Uterus (tissue), 4 donors: ENCODE results near the gene GPX4. TPM values are rescaled to one million over a fixed set of nuclear protein-coding genes. Genes with fewer than 3 reads are reported as not detected.

Experiments used
- DNase-seq, 2 donors: peaks; one replicate each; pipeline ENCODE4 v3.0.0-alpha.2; 2019 to 2020
- H3K27ac ChIP-seq, 2 donors: fragments of 200-600 bp; sonication (generic); 1 replicate in 1 of 2; 2 replicates in 1 of 2; pipeline ENCODE4 v1.5.1; 2016 to 2018
- H3K27me3 ChIP-seq, 2 donors: fragments of 200-600 bp; sonication (generic); one replicate each; pipeline ENCODE4 v1.5.1; 2018 to 2019; ENCODE audit warnings: control low read depth in 1 of 2
- H3K36me3 ChIP-seq, 2 donors: fragments of 200-600 bp; sonication (generic); one replicate each; pipeline ENCODE4 v1.5.1; 2019; ENCODE audit warnings: control low read depth in 1 of 2
- H3K4me1 ChIP-seq, 2 donors: fragments of 200-600 bp; sonication (generic); one replicate each; pipeline ENCODE4 v1.5.1; 2018 to 2019; ENCODE audit warnings: control low read depth in 1 of 2
- H3K4me3 ChIP-seq, 2 donors: fragments of 200-600 bp; sonication (generic); 1 replicate in 1 of 2; 2 replicates in 1 of 2; pipeline ENCODE4 v1.5.1; 2018 to 2019; ENCODE audit warnings: mild to moderate bottlenecking in 1 of 2
- H3K9me3 ChIP-seq, 2 donors: fragments of 200-600 bp; sonication (generic); one replicate each; pipeline ENCODE4 v1.5.1; 2019; ENCODE audit warnings: control low read depth in 1 of 2
- CTCF ChIP-seq, 4 experiments: fragments of 200-600 bp in 2 of 4; fragments of 450-650 bp in 2 of 4; sonication (generic) in 2 of 4; IDR thresholded peaks; one replicate each; pipeline ENCODE4 v1.5.1; 2016 to 2019; ENCODE audit warnings: antibody characterized with exemption in 4 of 4, mild to moderate bottlenecking in 2 of 4, moderate library complexity in 1 of 4
- POLR2A ChIP-seq, 2 donors: fragments of 450-650 bp; IDR thresholded peaks; one replicate each; pipeline ENCODE4 v1.6.1; 2016; ENCODE audit warnings: antibody characterized with exemption in 2 of 2, mild to moderate bottlenecking in 1 of 2, moderate library complexity in 1 of 2
- intact Hi-C: fragments of 100-400 bp; cut with DNase I; formaldehyde crosslinking; loops from one replicate; pipeline ENCODE4 v1.15.1; 2023; ENCODE audit warnings: low total_unique reads
- total RNA-seq, 4 donors: library from RNA; depleted of rRNA in 3 of 4; stranded (reverse); fragments of >200 nt in 3 of 4; gene quantifications; one replicate each; pipeline versions ENCODE4 v1.1.0 to v1.2.4, GENCODE V29; 2014 to 2023
- donor health status: DM: yes; HTN: yes; CAD: no.

GPX4 gene
- total RNA-seq, 4 donors from 2014 or later, result 68.2 to 357 (median 163) TPM

- Histone ChIP-seq H3K36me3 (no peaks in the 10 kb centered on the region), H3K27me3 (no peaks in the 10 kb centered on the region), H3K9me3 (no peaks in the 10 kb centered on the region), H3K27ac (peak overlapping the region in 1 of 2 donors; percentile 1), H3K4me3 (no peak overlapping the region), H3K4me1 (no peaks in the 10 kb centered on the region)
- peak in 1 of 2 donors; percentile 15 for DNase-seq
- intact Hi-C loops, result no loop called here
- no peak for TF ChIP-seq POLR2A (IDR thresholded peaks at IDR 0.05)
- TF ChIP-seq CTCF (IDR thresholded peaks at IDR 0.05), result no peak
These were observed 18.5 kb downstream of the GPX4 start for GRCh38 chr19:1122021-1122971.

DNA sequence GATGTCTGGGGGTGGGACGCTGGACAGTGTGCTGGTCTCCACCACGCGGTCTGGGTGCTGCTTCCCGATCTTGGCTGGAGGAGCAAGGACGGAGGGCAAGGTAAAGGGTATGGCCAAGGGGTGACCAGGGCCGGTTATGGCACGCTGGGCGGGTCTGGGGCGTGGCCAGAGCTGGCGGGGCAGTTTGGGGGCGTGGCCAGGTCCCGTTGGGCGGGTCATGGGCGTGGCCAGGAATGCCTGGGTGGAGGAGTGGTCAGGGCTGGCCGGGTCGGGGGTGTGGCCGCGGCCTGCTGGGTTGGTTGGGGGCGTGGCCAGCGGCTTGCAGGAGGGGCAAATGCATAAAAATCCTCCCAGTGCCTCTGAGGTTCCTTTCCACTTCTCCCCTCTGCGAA lies 19.2 kb downstream of the GPX4 start:
- H3K4me3 ChIP-seq, result no peak overlapping the region
- no peaks in the 10 kb centered on the region for H3K27me3 ChIP-seq
- no peaks in the 10 kb centered on the region for H3K36me3 ChIP-seq
- intact Hi-C loops, result no loop called here
- no peaks in the 10 kb centered on the region for H3K9me3 ChIP-seq
- DNase-seq, result peak; percentile 48 to 70
- H3K4me1 ChIP-seq, result no peaks in the 10 kb centered on the region
- peak overlapping the region in 1 of 2 donors; percentile 1 for H3K27ac ChIP-seq
- no peak for TF ChIP-seq CTCF (IDR thresholded peaks at IDR 0.05)
- no peak for TF ChIP-seq POLR2A (IDR thresholded peaks at IDR 0.05)

DNA sequence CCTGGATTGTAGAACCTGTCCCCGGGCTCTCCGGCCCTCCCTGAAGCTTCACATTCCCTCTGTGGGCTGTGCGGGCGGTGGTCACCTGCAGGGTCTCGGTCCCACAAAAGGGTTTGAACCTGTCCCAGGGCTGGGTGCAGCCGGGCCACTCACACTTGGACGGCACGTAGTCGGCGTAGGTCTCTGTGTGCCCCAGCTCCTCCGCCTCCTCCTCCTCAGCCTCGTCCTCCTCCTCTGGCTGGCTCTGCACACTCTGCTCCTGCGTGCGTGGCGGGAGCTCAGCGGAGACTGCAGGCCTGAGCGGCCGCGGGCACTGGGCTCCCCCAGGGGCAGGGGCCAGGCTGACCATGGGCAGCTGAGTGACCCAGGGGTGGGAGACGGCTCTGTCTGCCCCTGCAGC lies 19.6 kb downstream of the GPX4 start:
- Histone ChIP-seq H3K4me3 (no peak overlapping the region), H3K36me3 (no peaks in the 10 kb centered on the region), H3K9me3 (no peaks in the 10 kb centered on the region), H3K4me1 (no peaks in the 10 kb centered on the region), H3K27me3 (no peaks in the 10 kb centered on the region), H3K27ac (no peak overlapping the region)
- DNase-seq, result no peak
- TF ChIP-seq POLR2A (IDR thresholded peaks at IDR 0.05) (no peak), CTCF (IDR thresholded peaks at IDR 0.05) (no peak)
- intact Hi-C loops, result no loop called here

DNA sequence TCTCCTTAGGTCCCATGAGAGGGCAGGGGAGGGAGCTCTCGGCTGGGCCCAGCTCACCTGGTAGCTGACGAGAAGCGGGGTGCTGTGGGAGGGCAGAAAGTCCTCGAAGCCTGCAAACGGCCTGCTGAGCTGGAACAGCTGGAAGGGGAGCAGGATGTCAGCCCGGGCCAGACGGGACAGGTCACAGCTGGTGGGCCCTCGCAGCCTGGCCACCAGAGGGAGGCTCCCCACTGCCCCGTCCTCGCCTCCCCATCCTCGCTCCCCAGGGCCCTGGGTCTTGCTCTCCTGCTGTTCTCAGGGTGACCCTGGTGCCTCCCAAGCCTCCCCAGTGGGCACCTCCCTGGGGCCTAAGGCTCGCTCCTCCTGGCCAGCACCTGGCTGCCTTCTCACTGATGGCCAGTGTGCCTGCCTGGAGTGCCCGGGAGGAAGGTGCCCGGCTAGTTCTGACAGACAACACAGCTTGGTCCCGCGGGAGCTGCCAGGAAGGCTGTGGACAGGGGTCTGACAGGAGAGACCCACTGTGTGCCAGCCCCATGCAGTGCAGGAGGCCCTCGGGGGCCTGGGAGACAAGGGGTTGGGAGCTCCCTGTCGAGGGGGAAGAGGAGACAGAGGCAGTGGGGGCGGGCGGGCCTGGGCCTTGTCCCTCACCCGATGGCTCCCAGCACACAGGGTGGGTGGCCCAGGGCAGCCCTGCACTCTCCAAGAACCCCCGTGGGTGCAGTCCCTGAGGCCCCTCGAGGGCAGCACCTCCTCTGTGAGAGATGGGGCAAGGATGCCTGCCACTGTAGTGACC lies 20.3 kb downstream of the GPX4 start:
- intact Hi-C loops, result no loop called here
- Histone ChIP-seq H3K27me3 (no peaks in the 10 kb centered on the region), H3K36me3 (no peaks in the 10 kb centered on the region), H3K9me3 (no peaks in the 10 kb centered on the region), H3K27ac (no peak overlapping the region), H3K4me3 (no peak overlapping the region), H3K4me1 (no peaks in the 10 kb centered on the region)
- no peak for TF ChIP-seq CTCF (IDR thresholded peaks at IDR 0.05)
- no peak for TF ChIP-seq POLR2A (IDR thresholded peaks at IDR 0.05)
- no peak for DNase-seq
